ENCODE measurements around the gene SLC9A3. TPM values are rescaled to one million over a fixed set of nuclear protein-coding genes. Genes with fewer than 3 reads are reported as not detected.
A peak's percentile ranks its signal among the peaks of the same experiment; 100 is the strongest.

The SLC9A3 gene
- total RNA-seq, 1 donor from 2014 or later, result 9.9 TPM

- Histone ChIP-seq H3K4me1 (peaks cover 10 to 15% of the 10 kb centered on the region in 2 donors), H3K27ac (peak overlapping the region in 1 of 2 donors; percentile 52), H3K36me3 (peaks cover 4 to 23% of the 10 kb centered on the region in 2 donors), H3K9me3 (no peaks in the 10 kb centered on the region), H3K4me3 (peak overlapping the region; percentile 63 to 100), H3K27me3 (no peaks in the 10 kb centered on the region)
- intact Hi-C loops (cut with DNase I), result loop anchor here (2.0 to 10.0 kb wide), 5 partner anchors 221 to 1333 kb away; partner anchors contain the start of genes CCDC127, CLPTM1L, NDUFS6 and SDHA
- no peak for TF ChIP-seq CTCF (IDR thresholded peaks at IDR 0.05)
- DNase-seq (ENCODE audit: low spot score in 2 of 2), result no peak
Measured at GRCh38 chr5:471750-472058, 52.5 kb downstream of the SLC9A3 start.

GRCh38 chr5:470961-471749 is 53.1 kb downstream of the SLC9A3 start:
- no peak for TF ChIP-seq CTCF (IDR thresholded peaks at IDR 0.05)
- no peaks in the 10 kb centered on the region for H3K27me3 ChIP-seq
- no peak overlapping the region for H3K27ac ChIP-seq
- H3K4me1 ChIP-seq, result peaks cover 10 to 15% of the 10 kb centered on the region in 2 donors
- intact Hi-C loops (cut with DNase I), result loop anchor here (2.0 to 10.0 kb wide), 4 partner anchors 221 to 1334 kb away; partner anchors contain the start of genes CLPTM1L, NDUFS6 and TPPP
- peak overlapping the region in 1 of 2 donors; percentile 100 for H3K4me3 ChIP-seq
- no peaks in the 10 kb centered on the region for H3K9me3 ChIP-seq
- DNase-seq (ENCODE audit: low spot score in 2 of 2), result no peak
- peaks cover 9 to 28% of the 10 kb centered on the region in 2 donors for H3K36me3 ChIP-seq

- Histone ChIP-seq H3K27ac (no peak overlapping the region), H3K9me3 (no peaks in the 10 kb centered on the region), H3K4me3 (no peak overlapping the region), H3K36me3 (peaks cover 22 to 39% of the 10 kb centered on the region in 2 donors), H3K27me3 (no peaks in the 10 kb centered on the region), H3K4me1 (peaks cover 9 to 10% of the 10 kb centered on the region in 2 donors)
- DNase-seq (ENCODE audit: low spot score in 2 of 2), result no peak
- no peak for TF ChIP-seq CTCF (IDR thresholded peaks at IDR 0.05)
- intact Hi-C loops (cut with DNase I), result loop anchor here (2.0 to 10.0 kb wide), 4 partner anchors 222 to 1335 kb away; partner anchors contain the start of genes CLPTM1L, NDUFS6 and TPPP
Measured at GRCh38 chr5:469752-470483, 54.3 kb downstream of the SLC9A3 start.

GRCh38 chr5:468401-468800 is 55.8 kb downstream of the SLC9A3 start:
- Histone ChIP-seq H3K4me3 (no peak overlapping the region), H3K4me1 (peaks cover 5 to 8% of the 10 kb centered on the region in 2 donors), H3K36me3 (peaks cover 37 to 52% of the 10 kb centered on the region in 2 donors), H3K9me3 (no peaks in the 10 kb centered on the region), H3K27me3 (no peaks in the 10 kb centered on the region), H3K27ac (no peak overlapping the region)
- DNase-seq (ENCODE audit: low spot score in 2 of 2), result no peak
- no peak for TF ChIP-seq CTCF (IDR thresholded peaks at IDR 0.05)
- intact Hi-C loops (cut with DNase I), result no loop called here

GRCh38 chr5:466661-467310 is 57.5 kb downstream of the SLC9A3 start:
- Histone ChIP-seq H3K4me3 (no peak overlapping the region), H3K4me1 (peaks cover 0 to 2% of the 10 kb centered on the region in 2 donors), H3K9me3 (no peaks in the 10 kb centered on the region), H3K27ac (no peak overlapping the region), H3K27me3 (no peaks in the 10 kb centered on the region), H3K36me3 (peaks cover 53 to 68% of the 10 kb centered on the region in 2 donors)
- no peak for DNase-seq (ENCODE audit: low spot score in 2 of 2)
- TF ChIP-seq CTCF (IDR thresholded peaks at IDR 0.05), result no peak
- intact Hi-C loops (cut with DNase I), result no loop called here
